GM19452 (cell line): Measurements from ENCODE around the gene TMEM94.
A peak's percentile ranks its signal among the peaks of the same experiment; 100 is the strongest.

Source experiments
- ATAC-seq: cut with Tn5 transposase; IDR thresholded peaks from one replicate; pipeline ENCODE4 v1.9.1; 2021; ENCODE audit not compliant: unreplicated experiment

Gene TMEM94

DNA sequence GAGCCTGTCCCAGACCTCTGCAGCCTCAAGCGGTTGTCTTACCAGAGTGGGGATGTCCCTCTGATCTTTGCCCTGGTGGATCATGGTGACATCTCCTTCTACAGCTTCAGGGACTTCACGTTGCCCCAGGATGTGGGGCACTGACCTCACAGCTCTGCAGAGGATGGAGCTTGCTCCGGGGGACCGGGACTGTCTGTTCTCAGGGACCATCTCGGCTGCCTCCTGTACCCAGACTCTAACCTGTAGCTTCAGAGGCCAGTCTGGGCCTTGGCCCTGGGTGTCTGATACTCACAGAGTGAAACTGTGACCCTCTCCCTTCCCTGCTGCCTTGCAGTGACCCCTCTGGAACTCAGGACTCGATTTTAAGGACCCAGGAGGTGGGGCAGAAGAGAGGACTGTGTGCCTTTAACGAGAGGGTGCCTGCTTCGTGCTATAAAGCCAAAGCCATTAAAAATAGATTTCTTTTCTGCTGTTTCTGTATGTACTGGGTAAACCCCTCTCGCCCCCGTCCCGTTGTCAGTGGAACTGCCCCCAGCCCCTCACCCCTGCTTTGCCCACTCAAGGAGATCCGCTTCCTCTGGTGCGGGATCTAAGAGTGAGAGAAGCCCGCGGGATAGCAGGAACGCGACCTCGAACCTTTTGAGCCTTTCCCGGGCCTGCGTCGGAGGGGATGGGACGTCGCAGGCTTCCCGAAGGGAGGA is 68.0 kb downstream of the TMEM94 start:
- ATAC-seq: no peak

DNA sequence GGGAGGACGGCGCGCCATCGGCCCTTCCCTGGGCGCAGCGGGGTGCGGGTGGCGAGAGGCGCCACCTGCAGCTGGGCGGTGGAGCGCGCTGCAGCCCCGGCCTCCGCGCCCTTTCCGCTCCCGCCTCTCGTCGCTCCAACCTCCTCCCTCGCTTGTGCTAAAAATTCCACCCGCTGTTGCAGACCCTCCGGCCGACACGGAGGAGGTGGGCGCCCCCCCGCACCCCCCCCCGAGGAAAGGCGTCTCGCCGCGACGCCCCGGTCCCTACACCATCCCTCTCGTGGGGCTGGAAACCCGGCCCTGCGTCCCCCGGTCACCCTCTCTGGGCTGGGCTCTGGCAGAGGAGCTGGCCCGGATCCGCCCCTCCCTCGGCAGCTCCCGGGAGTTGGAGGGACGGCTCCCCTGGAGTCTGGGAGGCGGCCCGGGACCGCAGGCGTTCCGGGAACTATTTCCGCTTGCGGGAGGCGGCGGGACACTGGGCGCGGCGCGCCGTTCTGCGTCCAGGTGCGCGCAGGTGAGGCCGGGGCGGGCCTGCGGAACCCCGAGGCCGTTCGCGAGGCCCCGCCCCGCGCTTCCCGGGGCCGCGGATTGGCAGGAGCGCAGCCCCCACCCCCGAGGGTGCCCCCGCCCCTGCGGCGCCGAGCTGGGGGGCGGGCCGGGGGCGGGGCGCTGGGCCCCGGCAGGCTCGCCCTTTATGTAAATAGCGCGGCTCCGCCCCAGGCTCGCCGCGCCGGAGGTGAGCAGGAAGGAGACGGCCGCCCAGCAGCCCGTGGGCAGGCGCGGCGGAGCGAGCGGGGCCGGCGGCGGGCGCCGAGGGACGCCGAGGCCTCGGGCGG is 68.8 kb downstream of the TMEM94 start, which contains the start of gene LLGL2:
LLGL2 (plus strand) TSS at position 728 of the 836 bp plus-strand sequence. CDS start 17,730 bp downstream, outside the sequence.
- peak; percentile 84 for ATAC-seq

- peak; percentile 33 for ATAC-seq
These were observed 69.5 kb downstream of the TMEM94 start for GRCh38 chr17:75525806-75526554.

DNA sequence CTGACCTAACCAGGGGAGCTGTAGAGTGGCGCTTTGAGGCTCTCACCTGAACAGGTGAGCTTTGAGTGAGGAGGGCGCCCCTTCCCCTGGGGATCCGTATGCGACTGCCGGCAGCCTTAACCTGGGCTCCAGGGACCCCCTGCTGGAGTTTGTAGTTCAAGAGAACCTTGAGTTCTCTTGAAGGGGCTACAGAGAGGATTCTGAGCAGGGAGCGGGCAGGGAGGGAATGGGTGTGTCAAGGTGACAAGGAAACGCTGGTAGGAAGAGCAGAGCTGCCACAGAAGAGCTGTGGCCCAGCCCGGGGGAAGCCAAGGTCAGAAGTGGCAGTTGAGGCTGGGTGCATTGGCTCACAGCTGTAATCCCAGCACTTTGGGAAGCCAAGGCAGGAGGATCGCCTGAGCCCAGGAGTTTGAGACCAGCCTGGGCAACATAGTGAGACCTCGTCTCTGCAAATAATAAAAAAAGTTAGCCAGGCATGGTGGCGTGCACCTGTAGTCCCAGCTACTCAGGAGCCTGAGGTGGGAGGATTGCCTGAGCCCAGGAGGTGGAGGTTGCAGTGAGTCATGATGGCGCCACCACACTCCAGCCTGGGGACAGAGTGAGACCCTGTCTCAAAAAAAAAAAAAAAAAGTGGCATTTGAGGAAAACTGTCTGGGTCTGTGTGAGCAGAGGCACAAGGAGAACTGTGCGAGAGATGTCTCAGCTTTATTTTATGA is 70.3 kb downstream of the TMEM94 start:
- ATAC-seq: no peak

DNA sequence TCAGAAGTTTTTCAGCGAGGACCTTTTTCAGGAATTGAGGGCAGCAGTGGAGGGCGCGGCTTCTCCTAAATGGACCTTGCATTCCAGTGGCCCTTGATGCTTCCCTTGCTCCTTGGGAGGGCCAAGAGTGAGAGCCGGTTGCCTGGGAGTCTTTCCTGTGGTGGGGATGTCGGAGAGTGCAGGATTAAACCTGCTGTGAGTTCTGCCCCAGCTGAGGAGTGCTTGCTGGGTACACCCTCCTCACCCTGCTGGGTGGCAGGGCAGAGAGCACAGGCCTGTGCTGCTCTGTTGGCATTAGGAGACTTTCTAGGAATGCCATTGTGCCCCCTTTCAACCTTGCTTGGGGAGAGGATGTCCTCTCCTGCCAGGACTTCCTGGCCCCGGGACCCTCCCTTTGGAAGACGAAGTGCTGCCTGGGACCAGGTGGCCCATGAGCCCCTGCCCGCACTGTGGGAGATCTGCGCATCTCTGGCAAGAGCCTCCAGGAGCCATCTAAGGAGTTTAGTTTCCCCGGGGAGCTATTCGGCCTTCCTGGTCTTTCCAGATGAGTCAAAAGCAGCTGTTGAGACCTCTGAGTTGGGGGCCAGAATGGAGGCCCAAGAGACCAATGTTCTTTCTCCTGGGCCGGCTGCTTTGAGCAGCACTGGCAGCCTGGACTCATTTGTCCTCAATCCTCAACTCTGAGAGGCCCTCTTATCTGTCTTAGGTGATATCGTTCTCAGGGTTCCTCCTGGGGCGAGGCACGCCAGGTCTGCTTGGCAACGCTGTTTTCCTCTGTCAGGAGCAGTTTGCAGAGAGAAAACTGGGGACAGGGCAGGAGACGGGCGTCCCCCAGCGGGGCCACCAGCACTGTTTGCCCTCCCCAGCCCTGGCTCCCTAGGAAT is 74.6 kb downstream of the TMEM94 start:
- ATAC-seq: no peak

- ATAC-seq: no peak
These were observed 75.3 kb downstream of the TMEM94 start for GRCh38 chr17:75531721-75532072.

DNA sequence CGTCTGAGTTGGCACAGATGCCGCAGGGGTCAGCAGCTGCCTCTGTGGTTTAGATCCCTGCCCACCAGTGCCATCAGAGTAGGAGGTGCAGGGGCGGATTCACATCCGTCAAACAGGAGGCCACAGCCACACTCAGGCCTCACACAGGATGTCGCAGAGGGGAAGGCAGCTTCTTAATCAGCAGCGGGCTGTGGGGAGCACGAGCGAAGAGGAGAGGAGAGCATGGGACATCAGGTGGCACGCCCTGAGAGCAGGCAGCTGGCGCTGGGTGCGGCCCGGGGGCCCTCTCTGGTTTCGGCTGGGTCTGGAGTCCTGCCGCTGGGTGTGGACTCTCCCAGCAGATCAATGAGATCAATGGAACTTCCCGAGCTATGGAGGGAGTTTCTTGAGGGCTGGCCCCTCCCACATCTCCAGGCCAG is 78.7 kb downstream of the TMEM94 start:
- ATAC-seq: no peak

DNA sequence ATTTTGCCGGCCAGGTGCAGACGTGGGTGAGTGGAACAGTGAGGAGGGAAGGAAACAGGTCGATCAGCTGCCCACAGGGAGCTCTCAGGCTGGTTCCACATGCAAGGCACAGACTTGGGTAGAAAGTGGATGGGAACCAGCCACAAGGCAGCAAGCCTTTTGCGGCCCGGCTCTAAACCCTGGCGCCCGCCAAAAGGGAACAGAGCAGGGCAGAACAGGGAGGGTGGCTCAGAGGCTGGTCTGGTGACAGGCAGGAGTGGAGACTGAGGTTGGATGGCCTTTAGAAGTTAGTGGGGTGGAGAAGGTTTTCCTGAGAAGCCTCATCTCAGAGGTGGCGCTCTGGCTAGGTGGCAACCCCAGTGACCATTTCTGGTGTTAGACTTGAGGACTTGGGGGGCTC is 79.4 kb downstream of the TMEM94 start:
- ATAC-seq: no peak

DNA sequence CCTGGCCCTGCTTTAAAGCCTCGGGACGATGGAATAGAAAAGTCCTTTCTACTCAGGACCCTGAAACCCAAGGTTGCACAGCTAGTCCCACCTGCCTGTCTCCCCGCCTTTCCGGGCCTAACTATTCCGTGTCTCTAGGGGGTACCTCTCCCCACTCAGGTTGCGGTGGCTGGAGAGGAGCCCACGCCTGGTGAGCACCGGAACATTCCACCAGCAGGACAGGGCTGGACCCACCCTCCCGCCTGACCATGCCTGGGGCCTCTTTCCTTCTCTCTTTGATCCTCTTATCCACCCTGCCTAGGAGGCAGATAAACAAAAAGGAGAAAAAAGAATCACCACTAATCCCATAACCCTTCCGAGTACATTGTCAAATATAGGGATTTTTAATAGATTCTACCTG is 79.9 kb downstream of the TMEM94 start:
- ATAC-seq: no peak

DNA sequence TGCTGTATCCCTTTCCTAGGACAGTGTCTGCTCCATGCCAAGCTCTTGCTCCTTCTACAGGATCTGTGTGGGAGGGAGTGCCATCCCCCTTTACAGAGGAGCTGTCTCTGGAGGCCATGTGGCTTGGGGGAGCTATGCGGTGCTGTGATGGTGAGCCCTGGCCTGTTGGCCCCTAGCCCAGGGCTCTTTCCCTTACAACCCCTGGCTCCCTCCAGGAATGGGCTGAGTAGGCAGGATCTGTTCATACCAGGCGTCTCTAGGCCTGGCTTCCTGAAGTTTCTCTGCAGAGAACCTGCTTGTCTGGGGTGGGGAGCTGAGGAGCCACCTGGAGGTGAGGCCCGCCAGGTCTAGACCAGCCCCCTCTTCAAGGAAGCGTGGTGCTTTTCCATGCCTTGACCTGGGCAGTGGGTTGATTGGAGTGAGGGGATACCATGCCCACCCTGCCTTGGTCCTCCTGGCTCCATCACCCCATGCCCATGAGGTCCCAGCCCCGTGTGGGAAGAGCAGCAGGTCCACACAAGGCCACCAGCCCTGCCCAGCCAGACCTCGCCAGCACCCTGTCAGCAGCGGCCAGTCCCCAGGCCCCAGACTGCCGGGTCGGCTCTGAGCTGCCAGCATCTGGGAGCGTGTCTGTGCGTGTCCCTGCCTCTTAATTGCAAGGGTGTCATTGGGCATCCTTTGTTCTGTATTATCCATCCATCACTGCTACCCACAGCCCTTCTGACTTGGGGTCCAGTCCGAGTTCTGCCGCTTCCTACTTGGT is 83.7 kb downstream of the TMEM94 start:
- ATAC-seq: no peak

- ATAC-seq: no peak
These were observed 84.6 kb downstream of the TMEM94 start for GRCh38 chr17:75540923-75541503.

GRCh38 chr17:75542229-75542628 is 85.8 kb downstream of the TMEM94 start:
- no peak for ATAC-seq

- no peak for ATAC-seq
These were observed 86.4 kb downstream of the TMEM94 start for GRCh38 chr17:75542728-75543336.

DNA sequence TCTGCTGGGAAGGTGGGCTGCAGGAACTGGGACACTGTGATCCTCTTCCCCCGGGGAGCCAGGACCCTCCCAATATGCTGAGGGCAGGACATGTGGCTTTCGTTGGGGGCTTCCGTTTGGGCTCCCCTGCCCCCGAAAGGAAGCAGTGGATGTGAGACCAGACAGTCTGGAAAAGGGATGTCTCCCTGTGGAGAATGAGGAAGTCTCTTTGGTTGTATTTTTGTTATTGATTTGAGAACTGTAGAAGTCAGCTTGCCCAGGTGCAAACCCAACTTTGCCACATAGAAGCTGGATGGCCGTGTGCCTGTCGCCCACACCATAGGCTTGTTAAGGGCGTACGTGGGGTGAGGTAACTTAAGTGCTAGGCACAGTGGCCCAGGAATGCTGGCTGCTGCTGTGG is 87.8 kb downstream of the TMEM94 start:
- no peak for ATAC-seq

DNA sequence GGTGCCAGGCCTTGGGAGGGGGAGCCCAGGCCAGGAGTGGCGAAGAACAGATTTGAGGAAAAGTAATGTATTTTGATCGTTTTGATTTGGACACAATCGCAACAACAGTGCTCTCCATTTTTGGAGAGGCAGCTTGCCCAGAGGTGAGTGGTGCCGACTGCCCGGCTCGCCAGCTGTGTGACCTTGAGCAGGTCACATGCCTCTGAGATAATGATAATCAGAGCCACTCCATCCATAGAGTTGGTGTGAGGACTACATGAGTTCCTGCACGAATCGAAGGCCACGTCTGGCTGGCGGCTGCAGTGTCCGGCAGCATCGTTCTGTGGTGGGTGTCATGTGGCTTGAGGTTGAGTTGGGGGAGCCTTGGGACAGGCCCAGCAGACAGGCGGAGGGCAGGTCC is 89.7 kb downstream of the TMEM94 start:
- no peak for ATAC-seq

DNA sequence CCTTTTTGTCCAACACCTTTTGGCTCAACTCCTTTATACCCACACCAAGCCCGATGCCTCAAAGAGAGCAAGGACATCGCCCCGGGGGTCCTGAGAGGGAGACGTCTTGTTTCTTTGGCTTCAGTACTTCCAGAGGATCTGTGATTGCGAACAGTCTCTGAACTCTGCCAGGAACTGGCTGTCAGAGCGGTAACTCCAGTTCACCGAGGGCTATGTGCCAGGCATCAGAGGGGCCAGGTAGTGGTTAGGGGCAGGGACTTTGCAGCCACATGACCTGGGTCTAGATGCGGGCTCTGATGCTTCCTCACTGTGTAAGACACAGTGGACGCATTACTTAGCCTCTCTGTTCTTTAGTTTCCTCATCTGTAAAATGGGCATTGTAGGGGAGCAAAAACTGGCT is 90.7 kb downstream of the TMEM94 start:
- no peak for ATAC-seq

- ATAC-seq: no peak
These were observed 92.4 kb downstream of the TMEM94 start for GRCh38 chr17:75548813-75549212.
